A549 (cell line): ENCODE results near the gene FBN3.

ENCODE experiments used
- CTCF ChIP-seq: fragments of >200 bp; sonication (Bioruptor Twin); formaldehyde crosslinking; IDR thresholded peaks from 3 replicates; pipeline ENCODE4 v1.5.1; 2016
- POLR2A ChIP-seq: IDR thresholded peaks from 2 replicates; pipeline ENCODE4 v1.6.1; 2012; ENCODE audit warnings: mild to moderate bottlenecking, low read length
- REST ChIP-seq: fragments of 200-600 bp; sonication (generic); IDR thresholded peaks from 2 replicates; pipeline ENCODE4 v1.6.1; 2016; ENCODE audit warnings: antibody characterized with exemption, mild to moderate bottlenecking, moderate library complexity

- TF ChIP-seq POLR2A = no peak
- no peak for TF ChIP-seq CTCF
- no peak for TF ChIP-seq REST
Measured at GRCh38 chr19:8095354-8095886, 54.0 kb downstream of the FBN3 start.
